Esophagus (tissue), 2 donors: Measurements from ENCODE around the gene SUMO1. TPM values are rescaled to one million over a fixed set of nuclear protein-coding genes. Genes with fewer than 3 reads are reported as not detected.

Source experiments
- H3K27ac ChIP-seq, 2 donors: one replicate each; pipeline ENCODE4 v1.5.1; 2013; ENCODE audit warnings: low read depth in 2 of 2, mild to moderate bottlenecking in 2 of 2, inconsistent platforms in 1 of 2, low read length in 1 of 2, moderate library complexity in 1 of 2
- H3K27me3 ChIP-seq, 2 donors: one replicate each; pipeline ENCODE4 v1.6.1; 2013; ENCODE audit warnings: low read length in 2 of 2, control low read depth in 1 of 2, mild to moderate bottlenecking in 1 of 2; ENCODE audit not compliant: insufficient read depth in 2 of 2, control insufficient read depth in 1 of 2
- H3K36me3 ChIP-seq, 2 donors: one replicate each; pipeline ENCODE4 v1.6.1; 2013; ENCODE audit warnings: low read length in 1 of 2; ENCODE audit not compliant: control insufficient read depth in 2 of 2, insufficient read depth in 2 of 2
- H3K4me1 ChIP-seq, 2 donors: one replicate each; pipeline ENCODE4 v1.6.1; 2013; ENCODE audit warnings: low read length in 1 of 2; ENCODE audit not compliant: control insufficient read depth in 2 of 2, insufficient read depth in 2 of 2
- H3K4me3 ChIP-seq, 2 donors: one replicate each; pipeline ENCODE4 v1.5.1; 2013; ENCODE audit warnings: low read length in 2 of 2, mild to moderate bottlenecking in 2 of 2, low read depth in 1 of 2, moderate library complexity in 1 of 2
- H3K9me3 ChIP-seq, 2 donors: one replicate each; pipeline ENCODE4 v1.6.1; 2013; ENCODE audit warnings: mild to moderate bottlenecking in 2 of 2, low read depth in 1 of 2, low read length in 1 of 2, moderate library complexity in 1 of 2; ENCODE audit not compliant: control insufficient read depth in 2 of 2, insufficient read depth in 1 of 2
- WGBS, 2 donors: extraction: QIAGEN DNeasy Blood & Tissue Kit; methylation state at CpG; one replicate each; pipeline ENCODE4 v1.1.7; 2013; 5-methylcytosine and 5-hydroxymethylcytosine counted together
- polyA plus RNA-seq, 2 donors: library from polyadenylated mRNA; stranded (reverse); fragments of 200-250 nt; gene quantifications; one replicate each; pipeline ENCODE4 v1.2.3, GENCODE V29; 2013
- donor health status: healthy with polysubstance abuse.
- donor health status: Bipolar disorder and iron deficiency.

Gene SUMO1
- polyA plus RNA-seq, 2 donors, result 60.1 to 73.5 TPM

- Histone ChIP-seq H3K4me1 (no peaks in the 10 kb centered on the region), H3K27me3 (no peaks in the 10 kb centered on the region), H3K9me3 (no peaks in the 10 kb centered on the region), H3K4me3 (no peak overlapping the region), H3K36me3 (no peaks in the 10 kb centered on the region), H3K27ac (no peak overlapping the region)
- 47 to 57% methylated on average over 5 of the region's 5 CpGs for WGBS, 2 donors
Observed at GRCh38 chr2:202158796-202159195, 79.6 kb downstream of the SUMO1 start.

GRCh38 chr2:202157211-202157990 is 81.0 kb downstream of the SUMO1 start:
- no peaks in the 10 kb centered on the region for H3K36me3 ChIP-seq
- 73 to 78% methylated on average over 4 of the region's 4 CpGs for WGBS, 2 donors
- H3K4me1 ChIP-seq, result no peaks in the 10 kb centered on the region
- H3K27me3 ChIP-seq, result no peaks in the 10 kb centered on the region
- H3K9me3 ChIP-seq, result no peaks in the 10 kb centered on the region
- H3K27ac ChIP-seq, result no peak overlapping the region
- H3K4me3 ChIP-seq, result no peak overlapping the region

Other genes with a start within 250 kb of the SUMO1 start
- 1 to 10 TPM; 2.7 to 5.7 TPM for gene FZD7, start 204.7 kb downstream of the SUMO1 start, polyA plus RNA-seq
- not detected for gene KIAA2012, start 165.3 kb downstream of the SUMO1 start, polyA plus RNA-seq
- gene NOP58, start 27.2 kb upstream of the SUMO1 start, polyA plus RNA-seq, result 10 to 100 TPM; 50.1 to 61.9 TPM
- 1 to 10 TPM; 4.7 to 5.2 TPM for gene BMPR2, start 137.7 kb upstream of the SUMO1 start, polyA plus RNA-seq